Gastroesophageal sphincter (tissue), 4 donors: ENCODE results near the gene PLEKHM2. TPM values are rescaled to one million over a fixed set of nuclear protein-coding genes. Genes with fewer than 3 reads are reported as not detected.

Experiments
- ATAC-seq: fragments of 150-250 bp; one replicate; pipeline ENCODE4 v1.9.1; 2016; ENCODE audit warnings: mild to moderate bottlenecking, moderate library complexity
- H3K27ac ChIP-seq, 4 donors: fragments of 200-600 bp; sonication (generic) in 3 of 4; 1 replicate in 3 of 4; 2 replicates in 1 of 4; pipeline ENCODE4 v1.5.1; 2016 to 2019
- H3K27me3 ChIP-seq: fragments of 200-600 bp; sonication (generic); one replicate; pipeline ENCODE4 v1.5.1; 2019
- H3K36me3 ChIP-seq, 2 donors: fragments of 200-600 bp; sonication (generic); one replicate each; pipeline ENCODE4 v1.5.1; 2019; ENCODE audit warnings: control low read depth in 1 of 2
- H3K4me1 ChIP-seq, 3 donors: fragments of 200-600 bp; sonication (generic); 1 replicate in 2 of 3; 2 replicates in 1 of 3; pipeline ENCODE4 v1.5.1; 2016 to 2019; ENCODE audit warnings: control low read depth in 2 of 3
- H3K4me3 ChIP-seq, 2 donors: fragments of 200-600 bp; sonication (generic); one replicate each; pipeline ENCODE4 v1.5.1; 2019; ENCODE audit warnings: mild to moderate bottlenecking in 1 of 2, moderate library complexity in 1 of 2
- H3K9me3 ChIP-seq, 3 donors: fragments of 200-600 bp; sonication (generic); one replicate each; pipeline ENCODE4 v1.5.1; 2017 to 2019; ENCODE audit warnings: control low read depth in 2 of 3
- EP300 ChIP-seq: sonication (generic); formaldehyde crosslinking; IDR thresholded peaks from one replicate; pipeline ENCODE4 v1.6.1; 2017; ENCODE audit warnings: antibody characterized with exemption, mild to moderate bottlenecking
- POLR2A ChIP-seq, 2 donors: fragments of 450-650 bp; IDR thresholded peaks; one replicate each; pipeline ENCODE4 v1.6.1; 2017; ENCODE audit warnings: antibody characterized with exemption in 2 of 2, mild to moderate bottlenecking in 2 of 2, moderate library complexity in 1 of 2
- POLR2AphosphoS5 ChIP-seq: sonication (generic); formaldehyde crosslinking; IDR thresholded peaks from one replicate; pipeline ENCODE4 v1.6.1; 2017; ENCODE audit warnings: antibody characterized with exemption
- WGBS, 2 donors: methylation state at CpG; one replicate each; pipeline ENCODE4 v1.1.5; 2018; ENCODE audit warnings: low coverage in 1 of 2; 5-methylcytosine and 5-hydroxymethylcytosine counted together
- total RNA-seq, 4 donors: library from RNA; depleted of rRNA; stranded (reverse); fragments of >200 nt; gene quantifications; one replicate each; pipeline ENCODE4 v1.1.0, GENCODE V29; 2016
- TF ChIP-seq, protein P1 (sequence below), 4 experiments: fragments of 200-600 bp in 2 of 4; fragments of 450-650 bp in 2 of 4; sonication (generic) in 1 of 4; IDR thresholded peaks; one replicate each; pipeline ENCODE4 v1.5.1; 2017 to 2019; ENCODE audit warnings: antibody characterized with exemption in 4 of 4, mild to moderate bottlenecking in 2 of 4, moderate library complexity in 2 of 4

PLEKHM2 gene
- total RNA-seq, 4 donors from 2014 or later, result 32.1 to 65.2 (median 41.8) TPM

DNA sequence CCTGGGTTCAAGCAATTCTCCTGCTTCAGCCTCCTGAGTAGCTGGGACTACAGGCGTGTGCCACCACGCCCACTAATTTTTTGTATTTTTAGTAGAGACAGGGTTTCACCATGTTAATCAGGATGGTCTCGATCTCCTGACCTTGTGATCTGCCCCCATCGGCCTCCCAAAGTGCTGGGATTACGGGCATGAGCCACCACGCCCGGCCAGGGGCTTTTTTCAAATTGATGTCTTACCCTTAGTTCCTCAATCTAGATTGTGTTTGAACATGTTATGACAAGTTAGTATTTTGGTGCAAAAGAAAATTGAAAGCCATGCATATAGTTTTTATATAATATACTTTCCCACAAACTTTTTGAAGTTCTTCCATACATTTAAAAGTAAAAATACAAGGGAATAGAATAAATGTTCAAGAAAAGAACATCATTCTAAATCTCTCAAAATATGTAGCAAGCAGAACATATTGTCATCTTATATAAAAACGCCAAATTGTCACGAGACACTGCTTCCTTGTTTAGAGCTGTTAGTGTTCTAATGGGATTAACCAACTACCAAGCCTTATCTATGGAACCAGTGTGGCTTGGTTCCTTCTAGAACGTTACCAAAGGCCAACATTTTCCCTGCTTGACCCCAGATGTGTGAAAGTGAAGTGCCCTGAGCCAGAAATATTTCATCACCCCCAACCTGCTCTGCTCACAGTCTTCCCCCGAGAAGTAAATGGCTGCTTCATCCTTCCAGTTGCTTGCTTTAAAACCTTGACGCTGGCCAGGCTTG is 9.5 kb upstream of the PLEKHM2 start:
- H3K36me3 ChIP-seq, result no peaks in the 10 kb centered on the region
- TF ChIP-seq, protein P1, sequence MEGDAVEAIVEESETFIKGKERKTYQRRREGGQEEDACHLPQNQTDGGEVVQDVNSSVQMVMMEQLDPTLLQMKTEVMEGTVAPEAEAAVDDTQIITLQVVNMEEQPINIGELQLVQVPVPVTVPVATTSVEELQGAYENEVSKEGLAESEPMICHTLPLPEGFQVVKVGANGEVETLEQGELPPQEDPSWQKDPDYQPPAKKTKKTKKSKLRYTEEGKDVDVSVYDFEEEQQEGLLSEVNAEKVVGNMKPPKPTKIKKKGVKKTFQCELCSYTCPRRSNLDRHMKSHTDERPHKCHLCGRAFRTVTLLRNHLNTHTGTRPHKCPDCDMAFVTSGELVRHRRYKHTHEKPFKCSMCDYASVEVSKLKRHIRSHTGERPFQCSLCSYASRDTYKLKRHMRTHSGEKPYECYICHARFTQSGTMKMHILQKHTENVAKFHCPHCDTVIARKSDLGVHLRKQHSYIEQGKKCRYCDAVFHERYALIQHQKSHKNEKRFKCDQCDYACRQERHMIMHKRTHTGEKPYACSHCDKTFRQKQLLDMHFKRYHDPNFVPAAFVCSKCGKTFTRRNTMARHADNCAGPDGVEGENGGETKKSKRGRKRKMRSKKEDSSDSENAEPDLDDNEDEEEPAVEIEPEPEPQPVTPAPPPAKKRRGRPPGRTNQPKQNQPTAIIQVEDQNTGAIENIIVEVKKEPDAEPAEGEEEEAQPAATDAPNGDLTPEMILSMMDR (IDR thresholded peaks at IDR 0.05), result no peak
- no peak for TF ChIP-seq POLR2AphosphoS5
- TF ChIP-seq POLR2A (IDR thresholded peaks at IDR 0.05), result no peak
- no peak for TF ChIP-seq EP300
- H3K27me3 ChIP-seq, result no peaks in the 10 kb centered on the region
- no peaks in the 10 kb centered on the region for H3K4me1 ChIP-seq
- H3K4me3 ChIP-seq, result no peak overlapping the region
- ATAC-seq, result no peak
- 70 to 75% methylated on average over 10 of the region's 12 CpGs for WGBS, 2 donors
- H3K9me3 ChIP-seq, result no peaks in the 10 kb centered on the region
- no peak overlapping the region for H3K27ac ChIP-seq

DNA sequence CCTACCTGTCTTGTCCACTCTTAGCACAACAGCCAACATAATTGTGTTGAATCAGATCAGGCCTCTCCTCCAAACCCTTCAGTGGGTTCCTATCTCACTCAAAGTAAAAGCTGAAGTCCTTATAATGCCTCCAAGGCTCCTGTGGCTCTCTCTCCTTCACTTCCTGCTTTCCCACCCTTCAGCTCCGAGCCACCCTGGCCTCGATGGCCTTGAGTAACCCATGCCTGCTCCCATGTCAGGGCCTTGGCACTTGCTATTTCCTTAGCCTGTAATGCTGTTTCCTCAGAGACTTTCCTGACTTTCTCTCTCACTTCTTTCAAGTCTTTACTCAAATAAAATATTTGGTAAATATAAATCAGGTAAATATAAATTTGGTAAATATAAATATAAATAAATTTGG is 8.1 kb upstream of the PLEKHM2 start:
- H3K4me3 ChIP-seq, result no peak overlapping the region
- H3K4me1 ChIP-seq, result no peaks in the 10 kb centered on the region
- ATAC-seq, result no peak
- no peak overlapping the region for H3K27ac ChIP-seq
- 56 to 67% methylated on average over 2 of the region's 2 CpGs for WGBS, 2 donors
- no peaks in the 10 kb centered on the region for H3K27me3 ChIP-seq
- TF ChIP-seq POLR2AphosphoS5 (no peak), EP300 (no peak), POLR2A (IDR thresholded peaks at IDR 0.05) (no peak)
- TF ChIP-seq, protein P1 (IDR thresholded peaks at IDR 0.05), result no peak
- no peaks in the 10 kb centered on the region for H3K36me3 ChIP-seq
- H3K9me3 ChIP-seq, result no peaks in the 10 kb centered on the region

DNA sequence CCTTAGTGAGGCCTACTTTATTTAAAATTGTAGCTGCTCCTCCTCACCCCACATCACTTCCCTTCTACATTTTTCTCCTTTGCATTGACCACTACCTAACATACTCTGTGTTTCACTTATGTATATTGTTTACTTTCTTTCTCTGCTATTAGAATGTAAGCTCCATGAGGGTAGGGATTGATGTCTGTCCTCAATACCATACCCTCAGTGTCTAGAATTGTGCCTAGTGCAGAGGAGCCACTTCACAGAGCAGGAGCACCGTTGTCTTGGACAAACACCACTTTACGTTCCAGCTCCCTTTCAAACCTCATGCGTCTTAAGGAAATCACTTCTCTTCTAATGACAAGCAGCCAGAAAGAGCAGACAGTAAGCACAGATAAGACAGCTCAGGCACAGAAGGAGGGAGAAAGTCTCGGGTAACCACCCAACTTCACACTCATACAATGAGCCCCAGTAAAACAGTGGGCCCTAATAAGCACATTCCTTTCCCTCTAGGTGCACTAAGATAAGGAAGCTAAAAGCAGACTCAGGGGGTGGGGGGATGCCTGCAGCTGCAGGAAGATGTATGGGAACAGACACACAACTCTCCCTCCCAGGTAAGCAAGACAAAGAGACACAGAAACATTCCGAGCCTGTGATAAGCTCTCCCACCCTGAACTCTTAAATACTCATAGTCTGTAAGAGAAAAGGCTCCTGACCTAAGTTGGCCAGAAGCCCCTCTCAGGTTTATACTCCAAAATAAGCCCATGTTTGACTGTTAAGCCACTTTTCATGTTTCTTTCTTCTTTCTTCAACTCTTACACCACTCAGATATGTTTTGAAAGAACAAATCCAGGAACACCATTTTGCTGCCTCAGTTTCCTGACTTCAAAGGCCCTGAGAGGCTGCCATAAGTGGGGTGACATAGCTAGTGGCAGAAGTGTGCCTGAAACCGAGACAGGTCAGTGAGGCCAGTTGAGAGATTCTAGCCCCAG is 7.1 kb upstream of the PLEKHM2 start:
- TF ChIP-seq, protein P1 (IDR thresholded peaks at IDR 0.05), result no peak
- TF ChIP-seq POLR2A (IDR thresholded peaks at IDR 0.05), result no peak
- TF ChIP-seq EP300, result no peak
- no peak for TF ChIP-seq POLR2AphosphoS5
- Histone ChIP-seq H3K9me3 (no peaks in the 10 kb centered on the region), H3K27ac (no peak overlapping the region), H3K4me3 (no peak overlapping the region), H3K27me3 (no peaks in the 10 kb centered on the region), H3K4me1 (no peaks in the 10 kb centered on the region), H3K36me3 (no peaks in the 10 kb centered on the region)
- no peak for ATAC-seq
- 80 to 89% methylated on average over 2 to 4 of the region's 6 CpGs for WGBS, 2 donors

DNA sequence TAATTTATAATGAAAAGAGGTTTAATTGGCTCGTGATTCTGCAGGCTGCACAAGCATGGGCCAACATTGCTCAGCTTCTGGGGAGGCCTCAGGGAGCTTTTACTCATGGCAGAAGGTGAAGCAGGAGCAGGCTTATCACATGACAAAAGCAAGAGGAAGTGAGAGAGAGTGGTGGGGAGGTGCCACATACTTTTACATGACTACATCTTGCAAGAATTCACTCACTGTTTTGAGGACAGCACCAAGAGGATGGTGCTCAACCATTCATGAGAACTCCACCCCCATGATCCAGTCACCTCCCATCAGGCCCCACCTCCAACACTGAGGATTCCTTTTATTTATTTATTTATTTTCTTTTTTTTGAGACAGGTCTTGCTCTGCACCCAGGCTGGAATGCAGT is 5.5 kb upstream of the PLEKHM2 start:
- WGBS, 2 donors, result 91 to 100% methylated on average over 1 of the region's 1 CpG
- H3K27me3 ChIP-seq, result no peaks in the 10 kb centered on the region
- H3K27ac ChIP-seq, result no peak overlapping the region
- TF ChIP-seq EP300, result no peak
- no peak for TF ChIP-seq POLR2A (IDR thresholded peaks at IDR 0.05)
- TF ChIP-seq, protein P1 (IDR thresholded peaks at IDR 0.05), result no peak
- TF ChIP-seq POLR2AphosphoS5, result no peak
- peaks cover 0 to 7% (median 1%) of the 10 kb centered on the region in 3 donors for H3K4me1 ChIP-seq
- no peaks in the 10 kb centered on the region for H3K36me3 ChIP-seq
- ATAC-seq, result no peak
- no peak overlapping the region for H3K4me3 ChIP-seq
- no peaks in the 10 kb centered on the region for H3K9me3 ChIP-seq
